Adipocyte (in vitro differentiated cells): Measurements from ENCODE around the gene SPTAN1.

Experiments used
- DNase-seq: peaks from one replicate; pipeline ENCODE4 v3.0.0-alpha.2; 2015; ENCODE audit warnings: low read depth
- H3K27me3 ChIP-seq: replicated peaks from 2 replicates; pipeline ENCODE4 v1.7.0; 2013; ENCODE audit warnings: mild to moderate bottlenecking, low read length, moderate library complexity; ENCODE audit not compliant: control insufficient read depth, insufficient read depth
- H3K36me3 ChIP-seq: 2 replicates; pipeline ENCODE4 v1.7.0; 2013; ENCODE audit warnings: low read length, mild to moderate bottlenecking, moderate library complexity; ENCODE audit not compliant: control insufficient read depth, insufficient read depth, severe bottlenecking
- H3K4me1 ChIP-seq: 2 replicates; pipeline ENCODE4 v1.7.0; 2013; ENCODE audit warnings: mild to moderate bottlenecking, low read length, moderate library complexity; ENCODE audit not compliant: control insufficient read depth, insufficient read depth
- H3K4me3 ChIP-seq: 2 replicates; pipeline ENCODE4 v1.7.0; 2013; ENCODE audit warnings: mild to moderate bottlenecking, low read length, moderate library complexity
- H3K9ac ChIP-seq: 2 replicates; pipeline ENCODE4 v1.7.0; 2013; ENCODE audit warnings: mild to moderate bottlenecking, low read length, moderate library complexity
- H3K9me3 ChIP-seq: 2 replicates; pipeline ENCODE4 v1.7.0; 2013; ENCODE audit warnings: mild to moderate bottlenecking, low read length, moderate library complexity; ENCODE audit not compliant: control insufficient read depth

The SPTAN1 gene

GRCh38 chr9:128634111-128634510 lies 81.7 kb downstream of the SPTAN1 start:
- DNase-seq, result no peak
- peaks cover 16% of the 10 kb centered on the region for H3K4me1 ChIP-seq
- peaks cover 55% of the 10 kb centered on the region for H3K36me3 ChIP-seq

GRCh38 chr9:128634651-128635262 lies 82.4 kb downstream of the SPTAN1 start:
- Histone ChIP-seq H3K9me3 (no peaks in the 10 kb centered on the region), H3K36me3 (peaks cover 48% of the 10 kb centered on the region), H3K9ac (peak overlapping the region; percentile 32), H3K27me3 (no peaks in the 10 kb centered on the region), H3K4me1 (peaks cover 16% of the 10 kb centered on the region), H3K4me3 (no peak overlapping the region)
- no peak for DNase-seq

More at GRCh38 chr9:128634111-128634510, 81.7 kb downstream of the SPTAN1 start:
- Histone ChIP-seq H3K9ac (no peak overlapping the region), H3K9me3 (no peaks in the 10 kb centered on the region), H3K27me3 (no peaks in the 10 kb centered on the region), H3K4me3 (no peak overlapping the region)

GRCh38 chr9:128635266-128636023 lies 83.1 kb downstream of the SPTAN1 start:
- Histone ChIP-seq H3K4me3 (peak overlapping the region; percentile 27), H3K27me3 (no peaks in the 10 kb centered on the region), H3K4me1 (peaks cover 16% of the 10 kb centered on the region), H3K9me3 (no peaks in the 10 kb centered on the region), H3K36me3 (peaks cover 41% of the 10 kb centered on the region), H3K9ac (peak overlapping the region; percentile 66)
- DNase-seq, result peak; percentile 98

GRCh38 chr9:128636024-128636390 lies 83.6 kb downstream of the SPTAN1 start:
- Histone ChIP-seq H3K4me1 (peaks cover 16% of the 10 kb centered on the region), H3K9me3 (no peaks in the 10 kb centered on the region), H3K36me3 (peaks cover 36% of the 10 kb centered on the region), H3K27me3 (no peaks in the 10 kb centered on the region), H3K9ac (peak overlapping the region; percentile 66), H3K4me3 (peak overlapping the region; percentile 27)
- no peak for DNase-seq

- no peak for DNase-seq
- H3K4me3 ChIP-seq, result no peak overlapping the region
- H3K9ac ChIP-seq, result no peak overlapping the region
- no peaks in the 10 kb centered on the region for H3K27me3 ChIP-seq
- H3K4me1 ChIP-seq, result peaks cover 16% of the 10 kb centered on the region
- no peaks in the 10 kb centered on the region for H3K9me3 ChIP-seq
- H3K36me3 ChIP-seq, result peaks cover 27% of the 10 kb centered on the region
Measured at GRCh38 chr9:128636556-128637530, 84.5 kb downstream of the SPTAN1 start.

GRCh38 chr9:128637656-128638055 lies 85.3 kb downstream of the SPTAN1 start:
- H3K4me3 ChIP-seq, result no peak overlapping the region
- no peak for DNase-seq
- no peaks in the 10 kb centered on the region for H3K27me3 ChIP-seq
- no peak overlapping the region for H3K9ac ChIP-seq
- H3K9me3 ChIP-seq, result no peaks in the 10 kb centered on the region
- H3K36me3 ChIP-seq, result peaks cover 19% of the 10 kb centered on the region
- H3K4me1 ChIP-seq, result peaks cover 16% of the 10 kb centered on the region

GRCh38 chr9:128638580-128638979 lies 86.2 kb downstream of the SPTAN1 start:
- no peaks in the 10 kb centered on the region for H3K9me3 ChIP-seq
- DNase-seq, result no peak

GRCh38 chr9:128640603-128641002 lies 88.2 kb downstream of the SPTAN1 start:
- Histone ChIP-seq H3K4me3 (no peak overlapping the region), H3K36me3 (no peaks in the 10 kb centered on the region), H3K9ac (no peak overlapping the region), H3K4me1 (peaks cover 9% of the 10 kb centered on the region), H3K9me3 (no peaks in the 10 kb centered on the region), H3K27me3 (no peaks in the 10 kb centered on the region)
- DNase-seq, result no peak

More at GRCh38 chr9:128638580-128638979, 86.2 kb downstream of the SPTAN1 start:
- Histone ChIP-seq H3K9ac (no peak overlapping the region), H3K36me3 (peaks cover 10% of the 10 kb centered on the region), H3K27me3 (no peaks in the 10 kb centered on the region), H3K4me3 (no peak overlapping the region), H3K4me1 (peaks cover 16% of the 10 kb centered on the region)

GRCh38 chr9:128642675-128643245 lies 90.4 kb downstream of the SPTAN1 start:
- peak; percentile 24 for DNase-seq
- H3K27me3 ChIP-seq, result no peaks in the 10 kb centered on the region
- H3K4me1 ChIP-seq, result no peaks in the 10 kb centered on the region
- H3K36me3 ChIP-seq, result no peaks in the 10 kb centered on the region
- H3K9me3 ChIP-seq, result no peaks in the 10 kb centered on the region
- no peak overlapping the region for H3K4me3 ChIP-seq
- H3K9ac ChIP-seq, result no peak overlapping the region

- DNase-seq, result no peak
- Histone ChIP-seq H3K36me3 (no peaks in the 10 kb centered on the region), H3K9ac (no peak overlapping the region), H3K4me1 (no peaks in the 10 kb centered on the region), H3K9me3 (no peaks in the 10 kb centered on the region), H3K4me3 (no peak overlapping the region), H3K27me3 (no peaks in the 10 kb centered on the region)
Measured at GRCh38 chr9:128643519-128644300, 91.3 kb downstream of the SPTAN1 start.
